Forelimb muscle (tissue), 1 donor: ENCODE data around the gene PRR30. TPM values are rescaled to one million over a fixed set of nuclear protein-coding genes. Genes with fewer than 3 reads are reported as not detected.

Experiments used
- DNase-seq: peaks from one replicate; pipeline ENCODE4 v3.0.0-alpha.2; 2013; ENCODE audit warnings: low read depth
- polyA plus RNA-seq: library from polyadenylated mRNA; unstranded; fragments of 120-200 nt; gene quantifications from one replicate; pipeline ENCODE4 v1.2.1, GENCODE V29; 2013; ENCODE audit not compliant: insufficient read length

The PRR30 gene
- polyA plus RNA-seq, 1 donor: not detected

- DNase-seq: no peak
Measured at GRCh38 chr2:27097341-27097740, 41.9 kb downstream of the PRR30 start.

- no peak for DNase-seq
Measured at GRCh38 chr2:27096748-27097297, 42.4 kb downstream of the PRR30 start.

- no peak for DNase-seq
Measured at GRCh38 chr2:27095745-27096651, 43.2 kb downstream of the PRR30 start.

DNA sequence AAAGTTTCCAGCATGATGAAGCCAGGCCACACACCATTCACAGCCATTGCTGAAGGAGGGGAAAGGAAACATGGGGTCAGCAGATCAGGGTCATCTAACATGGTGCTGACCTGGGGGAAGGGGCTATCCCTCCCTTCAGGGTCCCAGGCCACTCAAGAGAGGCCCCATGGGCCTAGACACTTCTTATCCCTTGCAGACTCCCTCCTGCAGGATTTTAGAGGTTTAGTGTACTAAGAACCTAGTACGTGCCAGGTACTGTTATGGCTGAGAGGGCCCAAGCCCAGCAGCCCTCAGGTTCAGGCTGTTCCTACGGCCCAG lies 43.8 kb downstream of the PRR30 start:
- no peak for DNase-seq

DNA sequence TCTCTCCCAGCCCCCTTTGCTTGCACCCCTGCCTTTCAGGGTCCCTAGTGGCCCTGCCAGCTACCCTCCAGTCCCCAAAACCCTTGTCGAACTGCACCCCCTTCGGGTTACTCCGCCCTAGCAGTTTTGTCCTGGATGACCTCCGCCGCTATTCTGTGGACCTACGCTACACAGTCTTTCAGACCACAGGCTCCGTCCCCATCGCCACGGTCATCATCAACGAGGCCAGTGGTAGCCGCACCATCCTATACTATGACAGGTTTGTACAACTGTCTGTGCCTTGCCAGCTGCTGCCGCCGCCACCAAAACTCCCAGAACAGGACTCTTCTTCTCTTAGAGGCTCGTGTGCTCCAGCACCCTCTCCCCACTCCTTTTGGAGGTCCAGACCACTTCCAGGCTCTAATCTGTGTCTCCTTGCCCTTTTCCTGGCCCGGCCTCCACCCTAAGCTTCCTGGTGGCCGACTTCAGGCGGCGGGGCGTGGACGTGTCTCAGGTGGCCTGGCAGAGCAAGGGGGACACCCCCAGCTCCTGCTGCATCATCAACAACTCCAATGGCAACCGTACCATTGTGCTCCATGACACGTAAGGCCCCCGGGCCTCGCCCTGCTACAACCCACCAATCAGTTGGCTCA lies 44.7 kb downstream of the PRR30 start:
- DNase-seq: no peak

DNA sequence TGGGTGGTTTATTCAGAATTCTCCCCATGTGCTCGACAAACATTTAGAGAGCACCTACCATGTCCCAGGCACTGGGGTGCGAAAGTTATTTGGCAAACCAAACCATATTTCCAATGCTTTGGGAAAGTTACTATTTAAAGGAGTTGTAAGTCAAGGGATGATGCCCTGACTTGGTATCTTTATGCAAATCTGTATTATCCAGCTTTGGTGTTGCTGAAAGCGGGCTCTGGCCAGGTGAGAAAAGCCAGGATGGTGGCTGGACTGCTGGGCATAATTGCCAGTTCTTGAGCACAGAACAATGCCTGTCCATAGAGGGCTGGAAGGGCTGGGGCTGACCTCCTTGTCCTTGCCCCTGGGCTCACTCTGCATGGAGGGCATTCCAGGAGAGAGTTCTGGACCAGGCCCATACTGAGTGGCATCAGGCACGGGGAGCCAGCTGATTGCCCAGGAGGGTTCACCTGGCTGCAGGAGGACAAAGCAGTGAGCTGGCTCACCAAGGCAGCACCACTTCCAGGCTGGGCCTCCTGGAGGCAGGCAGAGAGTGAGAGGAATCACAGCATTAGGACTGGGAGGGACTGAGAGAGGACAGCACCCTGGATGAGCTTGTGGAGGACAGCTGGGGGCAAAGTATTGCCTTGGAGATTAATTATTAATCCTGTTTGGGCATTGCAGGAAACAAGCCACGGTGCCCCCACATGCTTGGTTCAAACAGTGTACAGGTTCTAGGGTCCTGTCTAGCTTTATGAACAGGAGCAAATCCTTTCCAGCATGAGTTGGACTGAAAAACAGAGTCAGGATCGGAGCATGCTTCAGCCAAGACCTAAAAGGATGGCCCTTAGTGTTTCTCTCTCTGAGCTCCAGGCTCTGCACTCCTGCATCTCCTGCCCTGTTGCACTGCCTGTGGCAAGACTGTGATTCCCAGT lies 45.5 kb downstream of the PRR30 start:
- DNase-seq: no peak

- DNase-seq: no peak
Measured at GRCh38 chr2:27092696-27093429, 46.3 kb downstream of the PRR30 start.

- DNase-seq: no peak
Measured at GRCh38 chr2:27091746-27092695, 47.2 kb downstream of the PRR30 start.

GRCh38 chr2:27089111-27089954 lies 49.9 kb downstream of the PRR30 start:
- no peak for DNase-seq

GRCh38 chr2:27088634-27089033 lies 50.6 kb downstream of the PRR30 start:
- DNase-seq: no peak

- DNase-seq: no peak
Measured at GRCh38 chr2:27087823-27088410, 51.3 kb downstream of the PRR30 start.

Other genes starting within 250 kb of the PRR30 start
- gene MAPRE3, start 168.8 kb downstream of the PRR30 start, polyA plus RNA-seq: 28.0 TPM
- 68.0 TPM for gene TMEM214, start 106.4 kb downstream of the PRR30 start, polyA plus RNA-seq
- 17.2 TPM for gene AGBL5, start 87.7 kb downstream of the PRR30 start, polyA plus RNA-seq
- 228 TPM for gene OST4, start 67.8 kb downstream of the PRR30 start, polyA plus RNA-seq
- gene EMILIN1, start 60.8 kb downstream of the PRR30 start, polyA plus RNA-seq: 61.4 TPM
- gene KHK, start 52.6 kb downstream of the PRR30 start, polyA plus RNA-seq: 1.9 TPM
- gene CGREF1, start 20.3 kb downstream of the PRR30 start, polyA plus RNA-seq: 1.0 TPM
- 0.49 TPM for gene ABHD1, start 15.6 kb downstream of the PRR30 start, polyA plus RNA-seq
- 35.4 TPM for gene PREB, start 4.8 kb downstream of the PRR30 start, polyA plus RNA-seq
- gene TCF23, start 9.6 kb upstream of the PRR30 start, polyA plus RNA-seq: 0.49 TPM
- gene ATRAID, start 72.6 kb upstream of the PRR30 start, polyA plus RNA-seq: 85.3 TPM
- 19.3 TPM for gene SLC5A6, start 72.9 kb upstream of the PRR30 start, polyA plus RNA-seq
- gene CAD, start 78.0 kb upstream of the PRR30 start, polyA plus RNA-seq: 26.9 TPM
- 0.85 TPM for gene SLC30A3, start 123.6 kb upstream of the PRR30 start, polyA plus RNA-seq
- gene DNAJC5G, start 136.0 kb upstream of the PRR30 start, polyA plus RNA-seq: 0.24 TPM
- 105 TPM for gene TRIM54, start 143.0 kb upstream of the PRR30 start, polyA plus RNA-seq
- 1.9 TPM for gene UCN, start 169.0 kb upstream of the PRR30 start, polyA plus RNA-seq
- gene MPV17, start 183.7 kb upstream of the PRR30 start, polyA plus RNA-seq: 44.9 TPM
- 27.0 TPM for gene GTF3C2, start 217.4 kb upstream of the PRR30 start, polyA plus RNA-seq
- gene EIF2B4, start 230.9 kb upstream of the PRR30 start, polyA plus RNA-seq: 32.7 TPM
- gene SNX17, start 231.2 kb upstream of the PRR30 start, polyA plus RNA-seq: 71.2 TPM
- gene ZNF513, start 241.3 kb upstream of the PRR30 start, polyA plus RNA-seq: 14.2 TPM